ENCODE measurements around the gene NT5C1A. TPM values are rescaled to one million over a fixed set of nuclear protein-coding genes. Genes with fewer than 3 reads are reported as not detected.

NT5C1A gene
- total RNA-seq, 3 donors from 2014 or later: 0.29 TPM; not detected in 2

DNA sequence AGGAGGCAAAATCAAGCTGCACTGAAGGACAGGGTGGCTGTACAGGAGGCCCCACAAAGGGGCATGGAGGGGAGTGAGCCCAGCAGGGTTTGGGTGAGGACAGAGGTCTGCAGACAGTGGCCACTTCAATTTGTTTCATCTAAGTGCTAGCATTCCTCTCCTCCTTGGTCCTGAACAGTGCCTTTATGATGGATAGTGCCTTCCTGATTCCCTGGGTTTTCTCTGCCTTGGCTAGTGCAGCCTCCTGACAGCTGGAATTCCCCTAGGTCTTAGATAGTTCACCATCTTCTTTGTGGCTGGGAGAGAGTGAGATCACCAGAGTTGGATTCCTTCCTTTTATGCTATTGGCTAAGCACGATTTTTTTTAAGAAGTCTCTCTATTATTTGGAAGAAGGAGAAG is 23.1 kb upstream of the NT5C1A start:
- Histone ChIP-seq H3K9me3 (no peaks in the 10 kb centered on the region), H3K27me3 (peaks cover 4 to 30% of the 10 kb centered on the region in 2 donors), H3K4me3 (no peak overlapping the region), H3K4me1 (peaks cover 0 to 4% of the 10 kb centered on the region in 2 donors), H3K27ac (no peak overlapping the region), H3K36me3 (no peaks in the 10 kb centered on the region)
- TF ChIP-seq POLR2AphosphoS5 (IDR thresholded peaks at IDR 0.05): no peak
- TF ChIP-seq, protein P1, sequence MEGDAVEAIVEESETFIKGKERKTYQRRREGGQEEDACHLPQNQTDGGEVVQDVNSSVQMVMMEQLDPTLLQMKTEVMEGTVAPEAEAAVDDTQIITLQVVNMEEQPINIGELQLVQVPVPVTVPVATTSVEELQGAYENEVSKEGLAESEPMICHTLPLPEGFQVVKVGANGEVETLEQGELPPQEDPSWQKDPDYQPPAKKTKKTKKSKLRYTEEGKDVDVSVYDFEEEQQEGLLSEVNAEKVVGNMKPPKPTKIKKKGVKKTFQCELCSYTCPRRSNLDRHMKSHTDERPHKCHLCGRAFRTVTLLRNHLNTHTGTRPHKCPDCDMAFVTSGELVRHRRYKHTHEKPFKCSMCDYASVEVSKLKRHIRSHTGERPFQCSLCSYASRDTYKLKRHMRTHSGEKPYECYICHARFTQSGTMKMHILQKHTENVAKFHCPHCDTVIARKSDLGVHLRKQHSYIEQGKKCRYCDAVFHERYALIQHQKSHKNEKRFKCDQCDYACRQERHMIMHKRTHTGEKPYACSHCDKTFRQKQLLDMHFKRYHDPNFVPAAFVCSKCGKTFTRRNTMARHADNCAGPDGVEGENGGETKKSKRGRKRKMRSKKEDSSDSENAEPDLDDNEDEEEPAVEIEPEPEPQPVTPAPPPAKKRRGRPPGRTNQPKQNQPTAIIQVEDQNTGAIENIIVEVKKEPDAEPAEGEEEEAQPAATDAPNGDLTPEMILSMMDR (IDR thresholded peaks at IDR 0.05): no peak
- TF ChIP-seq POLR2A (IDR thresholded peaks at IDR 0.05): no peak
- intact Hi-C loops (cut with DNase I; ENCODE audit: low total_unique reads): no loop called here
- DNase-seq (ENCODE audit: low spot score in 2 of 2): no peak

DNA sequence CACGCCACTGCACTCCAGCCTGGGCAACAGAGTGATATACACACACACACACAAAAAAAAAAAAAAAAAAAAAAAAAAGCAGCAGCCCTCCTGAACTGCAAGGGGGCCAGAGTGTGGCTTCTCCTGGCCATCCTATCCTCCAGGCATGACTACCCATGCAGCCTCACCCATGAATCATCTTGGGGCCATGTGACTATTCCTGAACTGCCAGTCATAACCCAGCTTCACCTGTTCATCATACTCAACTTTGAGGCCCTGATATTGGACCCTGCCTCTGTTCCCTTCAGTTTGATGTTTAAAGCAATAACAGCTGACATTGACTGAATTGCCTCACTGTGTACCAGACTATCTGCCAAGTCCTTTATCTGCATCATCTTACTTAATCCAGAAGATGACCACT is 22.1 kb upstream of the NT5C1A start:
- no peak overlapping the region for H3K27ac ChIP-seq
- peaks cover 4 to 34% of the 10 kb centered on the region in 2 donors for H3K27me3 ChIP-seq
- no peaks in the 10 kb centered on the region for H3K36me3 ChIP-seq
- intact Hi-C loops (cut with DNase I; ENCODE audit: low total_unique reads): no loop called here
- no peak overlapping the region for H3K4me3 ChIP-seq
- H3K9me3 ChIP-seq: no peaks in the 10 kb centered on the region
- no peak for DNase-seq (ENCODE audit: low spot score in 2 of 2)
- peaks cover 0 to 4% of the 10 kb centered on the region in 2 donors for H3K4me1 ChIP-seq
- TF ChIP-seq POLR2AphosphoS5 (IDR thresholded peaks at IDR 0.05) (no peak), POLR2A (IDR thresholded peaks at IDR 0.05) (no peak)
- TF ChIP-seq, protein P1 (IDR thresholded peaks at IDR 0.05): no peak

DNA sequence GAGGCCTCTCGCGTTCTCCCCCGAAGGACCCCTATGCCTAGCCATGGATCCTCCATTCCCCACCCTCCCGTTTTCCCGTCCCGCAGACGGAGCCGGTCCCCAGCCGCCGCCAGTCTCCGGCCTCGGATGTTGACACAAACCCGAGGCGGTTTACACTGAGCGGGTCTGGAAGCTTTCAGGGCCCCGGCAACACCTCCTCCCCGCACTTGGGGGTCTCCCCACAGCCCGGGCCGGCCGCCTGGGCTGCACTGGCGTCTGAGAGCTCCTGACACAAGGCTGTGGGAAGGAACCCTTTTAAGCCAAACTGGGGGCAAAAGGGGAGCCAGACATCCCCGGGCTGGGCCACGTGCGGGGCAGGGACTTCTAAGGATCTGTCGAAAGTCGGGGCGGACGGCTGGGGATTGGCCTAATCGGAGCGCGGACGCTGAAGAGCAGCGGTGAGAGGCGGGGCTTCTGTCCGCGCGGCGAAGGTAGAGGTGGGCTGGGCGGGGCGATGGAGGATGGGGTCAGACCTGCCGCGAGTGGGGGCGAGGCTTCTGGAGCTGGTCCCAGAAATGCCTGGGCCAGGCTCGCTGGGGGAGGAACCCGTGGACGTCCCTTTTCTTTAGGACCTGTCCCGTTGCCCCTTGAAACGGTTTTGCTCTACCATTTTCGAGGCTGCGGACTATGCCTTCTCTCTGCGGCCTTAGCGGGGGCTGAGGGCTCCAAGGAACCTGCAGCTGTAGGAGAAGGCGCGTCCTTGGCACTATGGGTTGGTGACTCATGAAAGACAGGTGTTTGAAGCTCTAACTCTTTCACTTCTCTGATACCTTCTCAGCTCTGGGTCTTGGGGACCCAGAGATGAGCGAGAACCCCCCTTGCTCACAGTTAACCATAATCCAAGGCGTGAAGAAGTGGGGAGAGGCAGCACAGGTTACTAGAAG is 20.5 kb upstream of the NT5C1A start:
- TF ChIP-seq POLR2AphosphoS5 (IDR thresholded peaks at IDR 0.05): no peak
- TF ChIP-seq, protein P1 (IDR thresholded peaks at IDR 0.05): no peak
- TF ChIP-seq POLR2A (IDR thresholded peaks at IDR 0.05): no peak
- no peak overlapping the region for H3K27ac ChIP-seq
- H3K36me3 ChIP-seq: no peaks in the 10 kb centered on the region
- H3K4me3 ChIP-seq: peak overlapping the region in 2 of 3 donors; percentile 49 to 67
- H3K9me3 ChIP-seq: no peaks in the 10 kb centered on the region
- no peak for DNase-seq (ENCODE audit: low spot score in 2 of 2)
- H3K4me1 ChIP-seq: peaks cover 0 to 4% of the 10 kb centered on the region in 2 donors
- intact Hi-C loops (cut with DNase I; ENCODE audit: low total_unique reads): no loop called here
- peaks cover 4 to 34% of the 10 kb centered on the region in 2 donors for H3K27me3 ChIP-seq

DNA sequence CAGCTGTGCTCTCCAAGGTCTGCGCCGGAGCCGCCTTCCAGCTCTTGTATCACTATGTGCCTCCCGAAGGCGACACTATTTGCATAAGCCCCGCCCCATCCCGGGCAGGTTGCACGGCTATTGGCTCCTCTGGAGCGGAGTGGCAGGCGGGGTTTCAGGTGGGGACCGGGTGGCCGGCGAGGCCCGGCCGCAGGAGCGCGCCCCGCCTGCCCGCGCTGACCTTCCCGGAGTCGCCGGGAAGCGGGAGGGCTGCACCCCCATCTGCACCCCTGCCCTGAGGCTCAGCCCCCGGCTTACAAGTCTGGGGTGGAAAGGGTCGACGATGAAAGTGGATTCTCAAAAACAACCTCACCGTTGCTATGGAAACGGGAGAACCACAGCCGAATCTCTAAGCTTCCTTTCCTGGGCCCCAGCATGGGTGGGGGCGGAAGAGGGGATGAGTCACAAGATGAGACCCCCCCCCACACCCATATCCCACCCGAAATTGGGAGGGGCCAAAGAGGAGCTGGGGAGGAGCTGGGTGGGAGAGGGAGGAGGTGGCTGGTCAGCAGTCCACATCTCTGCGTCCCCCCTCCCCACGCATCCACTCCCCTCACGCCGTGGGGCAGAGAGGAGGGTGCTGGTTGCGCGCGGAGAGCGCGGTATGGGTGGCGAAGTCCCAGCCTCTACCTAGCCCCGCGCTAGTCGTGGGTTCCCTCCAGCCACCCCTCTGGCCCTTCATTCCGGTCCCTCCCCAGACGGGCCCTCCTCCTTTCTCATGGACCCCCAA is 19.7 kb upstream of the NT5C1A start, which contains the start of gene HPCAL4:
TSS of gene HPCAL4 (minus strand) at position 51 of the 769 bp plus-strand sequence. CDS start 6,830 bp downstream, outside the sequence.
- H3K4me1 ChIP-seq: peaks cover 0 to 4% of the 10 kb centered on the region in 2 donors
- H3K27me3 ChIP-seq: peaks cover 4 to 34% of the 10 kb centered on the region in 2 donors
- intact Hi-C loops (cut with DNase I; ENCODE audit: low total_unique reads): no loop called here
- H3K27ac ChIP-seq: no peak within 1 kb of the TSS
- H3K9me3 ChIP-seq: no peaks in the 10 kb centered on the region
- H3K36me3 ChIP-seq: no peaks in the 10 kb centered on the region
- H3K4me3 ChIP-seq: peak within 1 kb of the TSS; percentile 25 to 67 (median 49)
- TF ChIP-seq, protein P1 (IDR thresholded peaks at IDR 0.05): no peak
- no peak for TF ChIP-seq POLR2AphosphoS5 (IDR thresholded peaks at IDR 0.05)
- no peak for TF ChIP-seq POLR2A (IDR thresholded peaks at IDR 0.05)
- peak; percentile 81 to 84 for DNase-seq (ENCODE audit: low spot score in 2 of 2)

All from breast epithelium (tissue), 4 donors.